ENCODE results near the gene MAP4K3.

Gene MAP4K3

DNA sequence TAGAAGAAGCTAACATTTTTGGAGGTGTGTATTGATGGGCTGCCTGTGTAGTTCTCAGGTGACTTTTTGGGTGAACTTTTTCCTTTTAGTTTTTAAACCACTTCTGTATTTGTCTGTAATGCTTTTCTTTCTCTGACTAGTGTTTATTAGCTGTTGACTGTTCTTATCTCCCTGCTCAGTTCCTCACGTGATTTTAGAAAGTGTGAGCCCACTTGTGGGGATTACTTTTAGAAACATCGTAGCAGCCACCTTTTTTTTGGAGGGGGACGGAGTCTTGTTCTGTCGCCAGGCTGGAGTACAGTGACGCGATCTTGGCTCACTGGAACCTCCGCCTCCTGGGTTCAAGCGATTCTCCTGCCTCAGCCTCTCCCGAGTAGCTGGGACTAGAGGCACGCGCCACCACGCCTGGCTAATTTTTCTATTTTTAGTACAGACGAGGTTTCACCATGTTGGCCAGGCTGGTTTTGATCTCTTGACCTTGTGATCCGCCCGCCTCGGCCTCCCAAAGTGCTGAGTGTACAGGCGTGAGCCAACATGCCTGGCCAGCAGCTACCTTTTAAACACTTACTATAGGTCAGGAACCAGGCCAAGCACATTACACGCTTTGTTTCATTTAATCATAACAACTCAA lies 184.1 kb downstream of the MAP4K3 start:
- H3K36me3 ChIP-seq (ENCODE audit: control insufficient read depth in 2 of 2, insufficient read depth in 1 of 2, low read length in 2 of 2): peaks cover 9 to 60% of the 10 kb centered on the region in 2 experiments
- ChIA-PET CTCF (interaction anchor here (0.7 to 1.1 kb wide), 2 partner anchors 24 to 194 kb away, joined by 3 to 4 read pairs; no protein-coding TSS in a partner anchor), POLR2A (no interaction called here)
- no peak for TF ChIP-seq ZNF677 (tag by site-specific recombination; IDR thresholded peaks at IDR 0.05)
- TF ChIP-seq, protein P1, sequence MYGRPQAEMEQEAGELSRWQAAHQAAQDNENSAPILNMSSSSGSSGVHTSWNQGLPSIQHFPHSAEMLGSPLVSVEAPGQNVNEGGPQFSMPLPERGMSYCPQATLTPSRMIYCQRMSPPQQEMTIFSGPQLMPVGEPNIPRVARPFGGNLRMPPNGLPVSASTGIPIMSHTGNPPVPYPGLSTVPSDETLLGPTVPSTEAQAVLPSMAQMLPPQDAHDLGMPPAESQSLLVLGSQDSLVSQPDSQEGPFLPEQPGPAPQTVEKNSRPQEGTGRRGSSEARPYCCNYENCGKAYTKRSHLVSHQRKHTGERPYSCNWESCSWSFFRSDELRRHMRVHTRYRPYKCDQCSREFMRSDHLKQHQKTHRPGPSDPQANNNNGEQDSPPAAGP (tag by site-specific recombination; IDR thresholded peaks at IDR 0.05): no peak
- no peak for TF ChIP-seq ZNF549 (tag by site-specific recombination; IDR thresholded peaks at IDR 0.05)
- TF ChIP-seq, protein P2, sequence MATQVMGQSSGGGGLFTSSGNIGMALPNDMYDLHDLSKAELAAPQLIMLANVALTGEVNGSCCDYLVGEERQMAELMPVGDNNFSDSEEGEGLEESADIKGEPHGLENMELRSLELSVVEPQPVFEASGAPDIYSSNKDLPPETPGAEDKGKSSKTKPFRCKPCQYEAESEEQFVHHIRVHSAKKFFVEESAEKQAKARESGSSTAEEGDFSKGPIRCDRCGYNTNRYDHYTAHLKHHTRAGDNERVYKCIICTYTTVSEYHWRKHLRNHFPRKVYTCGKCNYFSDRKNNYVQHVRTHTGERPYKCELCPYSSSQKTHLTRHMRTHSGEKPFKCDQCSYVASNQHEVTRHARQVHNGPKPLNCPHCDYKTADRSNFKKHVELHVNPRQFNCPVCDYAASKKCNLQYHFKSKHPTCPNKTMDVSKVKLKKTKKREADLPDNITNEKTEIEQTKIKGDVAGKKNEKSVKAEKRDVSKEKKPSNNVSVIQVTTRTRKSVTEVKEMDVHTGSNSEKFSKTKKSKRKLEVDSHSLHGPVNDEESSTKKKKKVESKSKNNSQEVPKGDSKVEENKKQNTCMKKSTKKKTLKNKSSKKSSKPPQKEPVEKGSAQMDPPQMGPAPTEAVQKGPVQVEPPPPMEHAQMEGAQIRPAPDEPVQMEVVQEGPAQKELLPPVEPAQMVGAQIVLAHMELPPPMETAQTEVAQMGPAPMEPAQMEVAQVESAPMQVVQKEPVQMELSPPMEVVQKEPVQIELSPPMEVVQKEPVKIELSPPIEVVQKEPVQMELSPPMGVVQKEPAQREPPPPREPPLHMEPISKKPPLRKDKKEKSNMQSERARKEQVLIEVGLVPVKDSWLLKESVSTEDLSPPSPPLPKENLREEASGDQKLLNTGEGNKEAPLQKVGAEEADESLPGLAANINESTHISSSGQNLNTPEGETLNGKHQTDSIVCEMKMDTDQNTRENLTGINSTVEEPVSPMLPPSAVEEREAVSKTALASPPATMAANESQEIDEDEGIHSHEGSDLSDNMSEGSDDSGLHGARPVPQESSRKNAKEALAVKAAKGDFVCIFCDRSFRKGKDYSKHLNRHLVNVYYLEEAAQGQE (tag by site-specific recombination; IDR thresholded peaks at IDR 0.05): no peak
- TF ChIP-seq ZNF423 (tag by site-specific recombination; IDR thresholded peaks at IDR 0.05): no peak
- no peak for TF ChIP-seq ZNF266 (tag by site-specific recombination; IDR thresholded peaks at IDR 0.05; ENCODE audit: low read depth)
- TF ChIP-seq ZBTB21 (tag by site-specific recombination; IDR thresholded peaks at IDR 0.05): no peak
- H3K9me3 ChIP-seq (ENCODE audit: control insufficient read depth, insufficient read depth, low read depth, low read length): no peaks in the 10 kb centered on the region
- no peaks in the 10 kb centered on the region for H3K4me1 ChIP-seq (ENCODE audit: control insufficient read depth, insufficient read depth, low read length)
- no peak overlapping the region for H3K4me3 ChIP-seq (ENCODE audit: low read depth, low read length)
- H3K27ac ChIP-seq (ENCODE audit: extremely low read depth, low read depth, low read length): no peak overlapping the region

DNA sequence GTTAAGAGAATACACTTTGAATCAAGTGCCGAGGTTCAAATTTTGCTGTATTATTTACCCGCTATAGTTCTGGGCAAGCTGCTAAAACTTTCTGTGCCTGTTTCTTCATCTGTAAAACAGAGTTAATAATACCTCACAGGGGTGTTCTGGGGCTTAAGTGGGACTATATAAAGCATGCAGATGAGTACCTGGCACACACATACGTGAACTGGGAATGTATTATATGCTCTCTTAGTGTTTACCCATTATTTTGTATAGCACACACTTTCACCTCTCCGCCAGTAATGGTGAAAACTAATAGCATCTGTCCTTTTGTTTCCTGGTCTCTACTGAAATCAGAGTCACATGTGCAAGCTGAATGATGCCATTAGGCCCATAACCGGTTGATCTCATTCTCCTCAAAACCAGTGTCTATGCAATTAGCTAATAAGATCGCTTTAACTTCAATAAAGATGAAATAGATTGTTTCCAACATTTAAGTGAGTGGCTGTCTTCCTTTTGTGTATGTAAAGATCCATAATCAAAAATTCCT lies 189.5 kb downstream of the MAP4K3 start:
- Histone ChIP-seq H3K4me1 (ENCODE audit: control insufficient read depth, insufficient read depth, low read length) (no peaks in the 10 kb centered on the region), H3K9me3 (ENCODE audit: control insufficient read depth, insufficient read depth, low read depth, low read length) (no peaks in the 10 kb centered on the region), H3K36me3 (ENCODE audit: control insufficient read depth in 2 of 2, insufficient read depth in 1 of 2, low read length in 2 of 2) (peaks cover 3 to 29% of the 10 kb centered on the region in 2 experiments; a peak in 2 of 3 replicates), H3K27ac (ENCODE audit: extremely low read depth, low read depth, low read length) (no peak overlapping the region), H3K4me3 (ENCODE audit: low read depth, low read length) (no peak overlapping the region)
- ChIA-PET CTCF (interaction anchor here (0.6 to 1.1 kb wide), 3 partner anchors 17 to 668 kb away, joined by 3 to 4 read pairs (median 4); no protein-coding TSS in a partner anchor), POLR2A (no interaction called here)
- TF ChIP-seq FEZF1 (tag by site-specific recombination; IDR thresholded peaks at IDR 0.05) (no peak), IKZF3 (tag by site-specific recombination; IDR thresholded peaks at IDR 0.05) (no peak), ZNF654 (tag by site-specific recombination; IDR thresholded peaks at IDR 0.05; ENCODE audit: low read depth) (no peak), ZNF248 (tag by site-specific recombination; IDR thresholded peaks at IDR 0.05) (no peak), ZNF423 (tag by site-specific recombination; IDR thresholded peaks at IDR 0.05) (no peak), ZNF366 (tag by site-specific recombination; conservative IDR thresholded peaks at IDR 0.05) (no peak), MYNN (tag by site-specific recombination; IDR thresholded peaks at IDR 0.05; ENCODE audit: borderline replicate concordance) (no peak), ZNF600 (tag by site-specific recombination; IDR thresholded peaks at IDR 0.05) (no peak)
- TF ChIP-seq, protein P3, sequence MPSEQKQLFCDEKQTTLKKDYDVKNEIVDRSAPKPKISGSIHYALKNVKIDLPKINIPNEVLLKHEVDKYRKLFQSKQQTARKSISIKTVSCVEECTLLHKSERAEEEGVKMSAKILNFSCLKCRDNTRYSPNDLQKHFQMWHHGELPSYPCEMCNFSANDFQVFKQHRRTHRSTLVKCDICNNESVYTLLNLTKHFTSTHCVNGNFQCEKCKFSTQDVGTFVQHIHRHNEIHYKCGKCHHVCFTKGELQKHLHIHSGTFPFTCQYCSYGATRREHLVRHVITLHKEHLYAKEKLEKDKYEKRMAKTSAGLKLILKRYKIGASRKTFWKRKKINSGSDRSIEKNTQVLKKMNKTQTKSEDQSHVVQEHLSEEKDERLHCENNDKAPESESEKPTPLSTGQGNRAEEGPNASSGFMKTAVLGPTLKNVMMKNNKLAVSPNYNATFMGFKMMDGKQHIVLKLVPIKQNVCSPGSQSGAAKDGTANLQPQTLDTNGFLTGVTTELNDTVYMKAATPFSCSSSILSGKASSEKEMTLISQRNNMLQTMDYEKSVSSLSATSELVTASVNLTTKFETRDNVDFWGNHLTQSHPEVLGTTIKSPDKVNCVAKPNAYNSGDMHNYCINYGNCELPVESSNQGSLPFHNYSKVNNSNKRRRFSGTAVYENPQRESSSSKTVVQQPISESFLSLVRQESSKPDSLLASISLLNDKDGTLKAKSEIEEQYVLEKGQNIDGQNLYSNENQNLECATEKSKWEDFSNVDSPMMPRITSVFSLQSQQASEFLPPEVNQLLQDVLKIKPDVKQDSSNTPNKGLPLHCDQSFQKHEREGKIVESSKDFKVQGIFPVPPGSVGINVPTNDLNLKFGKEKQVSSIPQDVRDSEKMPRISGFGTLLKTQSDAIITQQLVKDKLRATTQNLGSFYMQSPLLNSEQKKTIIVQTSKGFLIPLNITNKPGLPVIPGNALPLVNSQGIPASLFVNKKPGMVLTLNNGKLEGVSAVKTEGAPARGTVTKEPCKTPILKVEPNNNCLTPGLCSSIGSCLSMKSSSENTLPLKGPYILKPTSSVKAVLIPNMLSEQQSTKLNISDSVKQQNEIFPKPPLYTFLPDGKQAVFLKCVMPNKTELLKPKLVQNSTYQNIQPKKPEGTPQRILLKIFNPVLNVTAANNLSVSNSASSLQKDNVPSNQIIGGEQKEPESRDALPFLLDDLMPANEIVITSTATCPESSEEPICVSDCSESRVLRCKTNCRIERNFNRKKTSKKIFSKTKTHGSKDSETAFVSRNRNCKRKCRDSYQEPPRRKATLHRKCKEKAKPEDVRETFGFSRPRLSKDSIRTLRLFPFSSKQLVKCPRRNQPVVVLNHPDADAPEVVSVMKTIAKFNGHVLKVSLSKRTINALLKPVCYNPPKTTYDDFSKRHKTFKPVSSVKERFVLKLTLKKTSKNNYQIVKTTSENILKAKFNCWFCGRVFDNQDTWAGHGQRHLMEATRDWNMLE (tag by site-specific recombination; conservative IDR thresholded peaks at IDR 0.05; ENCODE audit: low read depth): no peak
- TF ChIP-seq, protein P4, sequence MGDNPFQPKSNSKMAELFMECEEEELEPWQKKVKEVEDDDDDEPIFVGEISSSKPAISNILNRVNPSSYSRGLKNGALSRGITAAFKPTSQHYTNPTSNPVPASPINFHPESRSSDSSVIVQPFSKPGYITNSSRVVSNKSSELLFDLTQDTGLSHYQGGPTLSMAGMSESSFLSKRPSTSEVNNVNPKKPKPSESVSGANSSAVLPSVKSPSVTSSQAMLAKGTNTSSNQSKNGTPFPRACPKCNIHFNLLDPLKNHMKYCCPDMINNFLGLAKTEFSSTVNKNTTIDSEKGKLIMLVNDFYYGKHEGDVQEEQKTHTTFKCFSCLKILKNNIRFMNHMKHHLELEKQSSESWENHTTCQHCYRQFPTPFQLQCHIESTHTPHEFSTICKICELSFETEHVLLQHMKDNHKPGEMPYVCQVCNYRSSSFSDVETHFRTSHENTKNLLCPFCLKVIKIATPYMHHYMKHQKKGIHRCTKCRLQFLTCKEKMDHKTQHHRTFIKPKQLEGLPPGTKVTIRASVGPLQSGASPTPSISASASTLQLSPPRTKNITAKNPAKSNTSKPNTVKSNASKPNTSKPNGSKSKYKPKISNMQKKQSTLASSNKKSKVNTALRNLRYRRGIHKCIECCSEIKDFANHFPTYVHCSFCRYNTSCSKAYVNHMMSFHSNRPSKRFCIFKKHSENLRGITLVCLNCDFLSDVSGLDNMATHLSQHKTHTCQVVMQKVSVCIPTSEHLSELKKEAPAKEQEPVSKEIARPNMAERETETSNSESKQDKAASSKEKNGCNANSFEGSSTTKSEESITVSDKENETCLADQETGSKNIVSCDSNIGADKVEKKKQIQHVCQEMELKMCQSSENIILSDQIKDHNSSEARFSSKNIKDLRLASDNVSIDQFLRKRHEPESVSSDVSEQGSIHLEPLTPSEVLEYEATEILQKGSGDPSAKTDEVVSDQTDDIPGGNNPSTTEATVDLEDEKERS (tag by site-specific recombination; IDR thresholded peaks at IDR 0.05): no peak
- TF ChIP-seq, protein P5, sequence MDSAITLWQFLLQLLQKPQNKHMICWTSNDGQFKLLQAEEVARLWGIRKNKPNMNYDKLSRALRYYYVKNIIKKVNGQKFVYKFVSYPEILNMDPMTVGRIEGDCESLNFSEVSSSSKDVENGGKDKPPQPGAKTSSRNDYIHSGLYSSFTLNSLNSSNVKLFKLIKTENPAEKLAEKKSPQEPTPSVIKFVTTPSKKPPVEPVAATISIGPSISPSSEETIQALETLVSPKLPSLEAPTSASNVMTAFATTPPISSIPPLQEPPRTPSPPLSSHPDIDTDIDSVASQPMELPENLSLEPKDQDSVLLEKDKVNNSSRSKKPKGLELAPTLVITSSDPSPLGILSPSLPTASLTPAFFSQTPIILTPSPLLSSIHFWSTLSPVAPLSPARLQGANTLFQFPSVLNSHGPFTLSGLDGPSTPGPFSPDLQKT (IDR thresholded peaks at IDR 0.05; ENCODE audit: borderline replicate concordance, low read depth, low read length): no peak
- TF ChIP-seq, protein P6, sequence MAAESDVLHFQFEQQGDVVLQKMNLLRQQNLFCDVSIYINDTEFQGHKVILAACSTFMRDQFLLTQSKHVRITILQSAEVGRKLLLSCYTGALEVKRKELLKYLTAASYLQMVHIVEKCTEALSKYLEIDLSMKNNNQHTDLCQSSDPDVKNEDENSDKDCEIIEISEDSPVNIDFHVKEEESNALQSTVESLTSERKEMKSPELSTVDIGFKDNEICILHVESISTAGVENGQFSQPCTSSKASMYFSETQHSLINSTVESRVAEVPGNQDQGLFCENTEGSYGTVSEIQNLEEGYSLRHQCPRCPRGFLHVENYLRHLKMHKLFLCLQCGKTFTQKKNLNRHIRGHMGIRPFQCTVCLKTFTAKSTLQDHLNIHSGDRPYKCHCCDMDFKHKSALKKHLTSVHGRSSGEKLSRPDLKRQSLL (tag by site-specific recombination; IDR thresholded peaks at IDR 0.05): no peak
